GM21423 (cell line): ENCODE data around the gene VCX3B.
"Not testable (repeated sequence)": the region's sequence is repeated elsewhere in the genome, so short reads cannot be mapped to it uniquely, and the experiment has no call there.

Source experiments
- ATAC-seq: cut with Tn5 transposase; IDR thresholded peaks from one replicate; pipeline ENCODE4 v1.9.1; 2021; ENCODE audit warnings: mild to moderate bottlenecking, moderate library complexity; ENCODE audit not compliant: unreplicated experiment

Gene VCX3B

GRCh38 chrX:8464530-8464929 lies at the start of gene VCX3B:
Gene VCX3B, plus strand, starts transcription at chrX:8464830. Its CDS starts 621 bp downstream, at chrX:8465451.
- not testable (repeated sequence) for ATAC-seq

- no peak for ATAC-seq
These were observed 46.3 kb upstream of the VCX3B start for GRCh38 chrX:8418301-8418700.

- no peak for ATAC-seq
These were observed 39.7 kb upstream of the VCX3B start for GRCh38 chrX:8424912-8425311.

GRCh38 chrX:8429692-8430249 lies 34.9 kb upstream of the VCX3B start:
- no peak for ATAC-seq

- no peak for ATAC-seq
These were observed 34.2 kb upstream of the VCX3B start for GRCh38 chrX:8430444-8430843.

GRCh38 chrX:8432396-8432795 lies 32.2 kb upstream of the VCX3B start:
- ATAC-seq: no peak

GRCh38 chrX:8433109-8434062 lies 31.2 kb upstream of the VCX3B start:
- no peak for ATAC-seq

- ATAC-seq: no peak
These were observed 17.3 kb upstream of the VCX3B start for GRCh38 chrX:8447368-8447767.

- not testable (repeated sequence) for ATAC-seq
These were observed 12.3 kb upstream of the VCX3B start for GRCh38 chrX:8452343-8452742.

GRCh38 chrX:8453611-8454010 lies 11.0 kb upstream of the VCX3B start:
- no peak for ATAC-seq

GRCh38 chrX:8455557-8455956 lies 9.1 kb upstream of the VCX3B start:
- ATAC-seq: no peak

GRCh38 chrX:8462488-8462887 lies 2.1 kb upstream of the VCX3B start:
- ATAC-seq: no peak

- ATAC-seq: no peak
These were observed 19.8 kb downstream of the VCX3B start for GRCh38 chrX:8484360-8484949.

- not testable (repeated sequence) for ATAC-seq
These were observed 30.4 kb downstream of the VCX3B start for GRCh38 chrX:8495036-8495435.

GRCh38 chrX:8500203-8500602 lies 35.6 kb downstream of the VCX3B start:
- no peak for ATAC-seq

GRCh38 chrX:8502101-8502500 lies 37.5 kb downstream of the VCX3B start:
- not testable (repeated sequence) for ATAC-seq

GRCh38 chrX:8504451-8504850 lies 39.8 kb downstream of the VCX3B start:
- no peak for ATAC-seq
